ENCODE results near the gene PEX7. TPM values are rescaled to one million over a fixed set of nuclear protein-coding genes. Genes with fewer than 3 reads are reported as not detected.
"Not testable (repeated sequence)": the region's sequence is repeated elsewhere in the genome, so short reads cannot be mapped to it uniquely, and the experiment has no call there.

Gene PEX7
- total RNA-seq, 1 experiment from 2014 or later, result 8.1 TPM

DNA sequence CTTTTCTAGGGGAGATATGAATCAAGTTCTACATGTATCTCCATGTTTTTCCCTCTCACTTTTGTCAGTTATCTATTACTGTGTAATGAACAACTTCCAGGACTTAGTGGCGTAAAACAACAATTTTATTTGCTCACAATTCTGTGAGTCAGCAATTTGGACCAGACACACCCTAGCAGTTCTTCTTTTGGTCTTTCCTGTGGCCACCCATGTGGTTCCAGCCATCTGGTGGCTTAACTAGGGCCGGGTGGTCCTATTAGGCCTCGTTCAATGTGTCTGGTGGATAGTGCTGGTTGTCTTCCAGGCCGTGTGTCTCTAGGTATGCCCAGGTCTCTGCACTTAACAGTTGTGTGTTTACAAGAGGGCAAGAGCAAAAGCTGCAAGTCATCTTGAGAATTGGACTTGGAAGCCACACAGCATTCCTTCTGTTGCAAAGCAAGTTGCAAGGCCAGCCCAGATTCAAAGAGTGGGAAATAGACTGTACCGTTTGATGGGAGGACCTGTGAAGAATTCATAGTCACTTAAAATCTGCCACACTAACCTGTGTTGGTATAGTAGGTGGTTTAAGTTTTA, 78.9 kb downstream of the PEX7 start:
- H3K9me3 ChIP-seq (ENCODE audit: control insufficient read depth in 1 of 2, insufficient read depth in 1 of 2, low read depth in 1 of 2, low read length in 2 of 2), result no peaks in the 10 kb centered on the region
- 0 out of 4 replicates have a peak, but pooled peaks cover 0 to 5% of the 10 kb centered on the region in 2 experiments for H3K36me3 ChIP-seq (ENCODE audit: control insufficient read depth in 1 of 2, insufficient read depth in 2 of 2, low read length in 2 of 2)
- POLR2A ChIA-PET, result no interaction called here
- no peaks in the 10 kb centered on the region for H4K20me1 ChIP-seq (ENCODE audit: insufficient read depth)
- DNase-seq (ENCODE audit: low read depth, low spot score) (no peak), ATAC-seq (no peak)
- H3K79me2 ChIP-seq (ENCODE audit: insufficient read depth, low read length), result no peaks in the 10 kb centered on the region
- no peak overlapping the region for H3K9ac ChIP-seq (ENCODE audit: low read length)
- no peak overlapping the region for H2AFZ ChIP-seq (ENCODE audit: low read depth, low read length, poor library complexity, severe bottlenecking)
- no TSS peak for BruUV-seq (replicated peaks)
- no peak overlapping the region for H3K27ac ChIP-seq (ENCODE audit: low read depth, low read length)
- H3K4me3 ChIP-seq (replicated peaks in 1 of 2; ENCODE audit: low read depth in 1 of 2, low read length in 2 of 2), result no peak overlapping the region
- H3K4me2 ChIP-seq (ENCODE audit: low read length), result no peak overlapping the region
- no peaks in the 10 kb centered on the region for H3K27me3 ChIP-seq (ENCODE audit: insufficient read depth, low read length)
- CTCF ChIA-PET, result no interaction called here
- H3K9me2 ChIP-seq (ENCODE audit: insufficient read depth), result no peaks in the 10 kb centered on the region
- no peaks in the 10 kb centered on the region for H3K4me1 ChIP-seq (ENCODE audit: control insufficient read depth in 1 of 2, insufficient read depth in 2 of 2, low read length in 2 of 2)
- no peak for TF ChIP-seq EZH2phosphoT487 (IDR thresholded peaks at IDR 0.05; ENCODE audit: borderline replicate concordance)
- TF ChIP-seq FOSL1 (IDR thresholded peaks at IDR 0.05; ENCODE audit: low read depth), result no peak
- no peak for TF ChIP-seq SRF (IDR thresholded peaks at IDR 0.05; ENCODE audit: low read depth)
- TF ChIP-seq SP1 (IDR thresholded peaks at IDR 0.05; ENCODE audit: low read depth), result no peak
- TF ChIP-seq CEBPB (IDR thresholded peaks at IDR 0.05; ENCODE audit: low read depth), result no peak
- TF ChIP-seq, protein P1, sequence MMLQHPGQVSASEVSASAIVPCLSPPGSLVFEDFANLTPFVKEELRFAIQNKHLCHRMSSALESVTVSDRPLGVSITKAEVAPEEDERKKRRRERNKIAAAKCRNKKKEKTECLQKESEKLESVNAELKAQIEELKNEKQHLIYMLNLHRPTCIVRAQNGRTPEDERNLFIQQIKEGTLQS (IDR thresholded peaks at IDR 0.05), result no peak
- intact Hi-C loops (cut with micrococcal nuclease), result no loop called here
- RAD21 ChIA-PET (ENCODE audit: low non-redundant PET in 1 of 2, low total read pairs in 2 of 2, uncharacterized antibody in 2 of 2, unreplicated experiment in 2 of 2), result no interaction called here

DNA sequence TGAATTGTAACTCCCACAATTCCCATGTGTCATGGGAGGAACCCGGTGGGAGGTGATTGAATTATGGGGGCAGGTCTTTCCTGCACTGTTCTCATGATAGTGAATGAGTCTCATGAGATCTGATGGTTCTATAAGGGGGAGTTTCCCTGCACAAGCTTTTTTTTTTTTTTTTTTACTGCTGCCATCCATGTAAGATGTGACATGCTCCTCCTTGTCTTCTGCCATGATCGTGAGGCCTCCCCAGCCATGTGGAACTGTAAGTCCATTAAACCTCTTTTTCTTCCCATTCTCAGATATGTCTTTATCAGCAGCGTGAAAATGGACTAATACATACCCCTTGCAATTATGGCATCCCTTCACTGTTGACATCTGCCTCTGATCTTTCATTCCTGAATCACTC, 82.1 kb downstream of the PEX7 start:
- POLR2A ChIA-PET; H3K4me1 ChIP-seq (ENCODE audit: control insufficient read depth in 1 of 2, insufficient read depth in 2 of 2, low read length in 2 of 2); H3K27ac ChIP-seq (ENCODE audit: low read depth, low read length); H3K4me3 ChIP-seq (replicated peaks in 1 of 2; ENCODE audit: low read depth in 1 of 2, low read length in 2 of 2); H3K9me2 ChIP-seq (ENCODE audit: insufficient read depth); H2AFZ ChIP-seq (ENCODE audit: low read depth, low read length, poor library complexity, severe bottlenecking); H3K9me3 ChIP-seq (ENCODE audit: control insufficient read depth in 1 of 2, insufficient read depth in 1 of 2, low read depth in 1 of 2, low read length in 2 of 2); H3K4me2 ChIP-seq (ENCODE audit: low read length); ATAC-seq; CTCF ChIA-PET; intact Hi-C loops (cut with micrococcal nuclease); H4K20me1 ChIP-seq (ENCODE audit: insufficient read depth); H3K79me2 ChIP-seq (ENCODE audit: insufficient read depth, low read length); H3K9ac ChIP-seq (ENCODE audit: low read length); H3K36me3 ChIP-seq (ENCODE audit: control insufficient read depth in 1 of 2, insufficient read depth in 2 of 2, low read length in 2 of 2); H3K27me3 ChIP-seq (ENCODE audit: insufficient read depth, low read length); DNase-seq (ENCODE audit: low read depth, low spot score); BruUV-seq (replicated peaks); RAD21 ChIA-PET (ENCODE audit: low non-redundant PET in 1 of 2, low total read pairs in 2 of 2, uncharacterized antibody in 2 of 2, unreplicated experiment in 2 of 2): not testable (repeated sequence)

All from HCT116 (cell line).